GDM1 (cell line): ENCODE results near the gene PRELP.
"Not testable (repeated sequence)": the region's sequence is repeated elsewhere in the genome, so short reads cannot be mapped to it uniquely, and the experiment has no call there.

ENCODE experiments used
- DNase-seq: peaks from one replicate; lab custom pipeline; 2025; lab: John Stamatoyannopoulos, UW

Gene PRELP

DNA sequence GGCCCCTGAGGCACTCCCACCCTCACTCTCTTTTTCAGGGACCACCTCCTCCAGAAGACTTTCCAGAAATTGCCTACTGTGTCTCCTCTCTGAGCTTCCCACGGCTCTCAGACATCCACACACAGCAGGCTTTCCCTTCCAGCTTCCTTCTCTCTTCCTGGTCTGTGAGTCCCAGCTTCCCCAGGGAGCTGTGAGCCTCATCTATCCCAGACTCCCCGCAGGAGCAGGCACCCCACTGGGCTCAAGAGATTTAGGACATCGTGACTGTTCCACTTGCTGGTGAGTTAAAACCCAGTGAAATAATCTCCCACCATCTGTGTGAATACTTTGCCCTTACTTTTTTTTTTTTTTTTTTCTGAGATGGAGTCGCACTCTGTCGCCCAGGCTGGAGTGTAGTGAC is 22.0 kb upstream of the PRELP start:
- DNase-seq, result no peak

DNA sequence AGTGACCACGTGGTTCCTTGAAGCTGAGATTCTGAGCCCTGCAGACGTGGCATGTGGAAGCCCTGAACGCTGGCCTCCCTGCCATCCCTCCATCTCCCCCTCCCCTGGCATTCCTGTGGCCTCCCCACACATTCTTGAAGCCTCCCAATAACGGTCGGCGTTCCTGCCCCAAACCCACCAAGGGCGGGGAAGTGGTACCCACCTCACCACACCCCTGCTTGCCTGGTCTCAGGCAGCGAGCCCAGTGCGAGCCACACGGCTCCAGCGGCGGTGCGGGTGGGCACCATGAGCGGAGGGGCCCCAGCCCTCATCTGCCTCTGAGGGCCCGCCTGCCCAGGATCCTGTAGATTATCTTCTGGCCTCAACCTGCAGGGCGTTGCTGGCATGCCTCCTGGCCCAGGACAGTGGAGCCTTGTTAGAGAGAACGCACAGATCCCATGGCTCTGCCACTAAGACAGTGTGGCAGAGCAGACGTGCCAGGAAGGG is 20.6 kb upstream of the PRELP start:
- DNase-seq, result no peak

GRCh38 chr1:203455706-203456105 is 19.9 kb upstream of the PRELP start:
- no peak for DNase-seq

- DNase-seq, result no peak
Observed at GRCh38 chr1:203456577-203456976, 19.0 kb upstream of the PRELP start.

DNA sequence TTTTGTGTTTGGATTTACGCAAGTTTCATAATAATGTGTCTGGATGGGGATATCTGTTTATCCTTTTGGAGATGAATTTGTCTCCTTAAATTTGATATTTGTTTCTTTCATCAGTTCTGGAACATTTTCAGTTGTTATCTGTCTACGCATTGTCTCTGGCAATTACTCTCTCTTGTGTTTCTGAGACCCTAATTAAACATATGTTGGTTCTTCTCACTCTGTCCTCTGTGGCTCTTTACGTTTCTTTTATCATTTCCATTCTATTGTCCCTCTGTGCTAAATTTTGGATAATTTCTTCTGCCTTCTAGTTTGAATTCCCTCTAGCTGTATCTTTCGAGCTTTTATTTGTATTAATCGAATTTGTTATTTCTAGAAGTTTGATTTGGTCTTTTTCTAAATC is 17.5 kb upstream of the PRELP start:
- no peak for DNase-seq

DNA sequence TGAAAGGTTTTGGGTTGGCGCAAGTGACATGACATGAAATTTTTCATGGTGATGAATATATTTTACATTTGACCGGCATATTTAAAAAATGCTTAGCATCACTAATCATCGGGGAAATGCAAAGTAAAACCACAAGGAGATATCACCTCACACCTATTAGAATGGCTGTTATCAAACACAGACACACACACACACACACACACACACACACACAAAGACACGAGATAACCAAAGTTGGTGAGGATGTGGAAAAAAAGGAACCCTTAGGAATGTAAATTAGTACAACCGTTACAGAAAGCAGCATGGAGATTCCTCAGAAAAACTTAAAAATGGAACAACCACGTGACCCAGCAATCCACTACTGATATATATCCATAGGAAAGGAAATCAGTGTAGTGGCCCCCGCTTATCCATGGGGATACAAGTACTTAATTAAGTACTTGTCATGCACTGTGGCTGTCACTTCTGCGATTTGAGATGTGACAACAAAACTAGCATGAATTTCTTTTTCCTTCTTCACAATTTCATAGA is 15.9 kb upstream of the PRELP start:
- no peak for DNase-seq

DNA sequence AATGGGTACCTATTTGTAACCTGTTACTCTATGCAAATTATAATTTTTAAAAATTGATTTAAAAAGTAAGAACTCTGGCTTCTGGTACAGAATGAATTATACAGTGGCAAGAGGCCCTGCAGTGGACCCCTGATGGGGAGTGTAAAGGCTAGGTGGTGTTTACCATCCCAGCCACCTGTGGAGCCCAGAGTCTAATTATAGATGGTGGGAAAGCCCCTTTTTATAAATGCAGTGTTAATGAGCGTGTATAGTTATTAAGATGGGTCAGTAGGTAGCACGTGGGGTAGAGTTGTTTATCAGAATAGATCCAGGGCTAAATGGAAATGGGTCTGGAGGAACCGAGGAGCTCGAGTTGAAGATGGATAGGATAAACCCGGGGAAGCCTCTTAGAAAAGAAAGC is 13.9 kb upstream of the PRELP start:
- no peak for DNase-seq

DNA sequence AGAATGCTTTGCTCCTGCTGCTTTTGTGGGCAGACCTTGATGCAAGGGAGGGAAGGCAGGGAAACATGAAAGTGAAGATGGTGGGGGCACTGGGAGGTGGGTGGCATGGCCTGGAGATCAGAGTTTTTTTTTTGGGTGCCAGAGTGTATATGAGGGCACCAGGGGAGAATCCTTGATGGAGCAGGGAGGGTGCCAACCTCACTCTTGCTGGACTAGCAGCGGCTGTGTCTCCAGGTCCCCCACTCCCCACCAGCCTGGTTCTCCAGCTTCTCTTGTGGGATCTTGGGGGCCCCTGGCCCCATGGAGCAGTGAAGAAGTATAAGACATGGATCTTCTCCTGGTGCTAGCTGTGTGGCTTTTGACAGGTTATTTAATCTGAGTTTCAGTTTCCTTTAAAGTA is 13.5 kb upstream of the PRELP start:
- no peak for DNase-seq

- DNase-seq, result no peak
Observed at GRCh38 chr1:203462878-203463277, 12.7 kb upstream of the PRELP start.

GRCh38 chr1:203463469-203464062 is 12.0 kb upstream of the PRELP start:
- no peak for DNase-seq

GRCh38 chr1:203464226-203464625 is 11.4 kb upstream of the PRELP start:
- no peak for DNase-seq

GRCh38 chr1:203464743-203465142 is 10.9 kb upstream of the PRELP start:
- DNase-seq, result no peak

DNA sequence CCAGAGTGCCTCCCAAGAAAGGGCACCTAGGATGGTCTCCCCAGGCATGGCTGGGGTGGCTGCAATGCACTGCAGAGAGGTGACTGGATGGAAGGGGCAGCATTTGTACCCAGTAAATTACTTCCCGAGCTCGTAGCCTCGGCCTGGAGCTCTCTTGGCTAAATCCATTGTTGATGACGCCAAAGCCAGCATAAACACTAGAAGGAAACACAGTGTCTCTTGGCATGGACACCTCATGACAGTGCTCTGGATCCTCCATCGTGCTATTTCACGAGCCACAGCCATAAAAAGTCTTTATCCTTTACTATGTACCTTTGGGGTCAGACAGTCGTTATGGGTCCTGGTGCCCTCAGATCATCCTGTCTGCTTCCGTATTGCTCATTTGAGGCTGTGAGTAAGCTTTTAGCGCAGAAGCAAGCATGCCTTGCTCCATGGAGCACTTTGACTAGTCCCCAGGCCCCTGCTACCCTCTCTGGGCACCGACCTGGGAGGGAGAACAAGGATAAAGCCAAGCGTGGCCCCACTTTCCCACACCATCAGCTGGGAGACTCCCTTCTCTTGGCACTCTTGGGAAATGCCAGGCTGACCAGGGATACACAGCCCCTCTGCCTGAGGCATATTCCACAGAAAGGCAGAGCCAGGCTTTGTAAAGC is 10.3 kb upstream of the PRELP start:
- no peak for DNase-seq

GRCh38 chr1:203465948-203466347 is 9.7 kb upstream of the PRELP start:
- no peak for DNase-seq

DNA sequence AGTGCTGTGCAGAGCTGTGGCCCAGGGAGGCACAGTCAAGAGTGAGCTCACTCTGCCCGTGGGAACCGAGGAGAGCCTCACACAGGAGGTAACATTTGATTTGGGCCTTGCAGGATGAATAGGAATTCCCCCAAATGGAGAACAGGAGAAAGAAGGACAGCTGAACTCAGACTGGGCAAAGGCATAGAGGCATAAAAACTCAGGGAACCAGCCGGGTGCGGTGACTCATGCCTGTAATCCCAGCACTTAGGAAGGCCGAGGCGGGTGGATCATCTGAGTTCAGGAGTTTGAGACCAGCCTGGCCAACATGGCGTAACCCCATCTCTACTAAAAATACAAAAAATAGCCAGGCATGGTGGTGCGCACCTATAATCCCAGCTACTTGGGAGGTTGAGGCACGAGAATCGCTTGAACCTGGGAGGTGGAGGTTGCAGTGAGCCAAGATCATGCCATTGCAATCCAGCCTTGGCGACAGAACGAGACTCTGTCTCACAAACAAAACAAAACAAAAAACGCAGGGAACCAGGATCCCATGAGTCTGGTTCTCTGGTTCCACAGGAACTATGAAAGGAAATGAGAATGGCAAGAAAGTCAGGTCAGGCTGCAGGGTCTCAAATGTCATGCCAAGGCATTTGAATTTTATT is 8.6 kb upstream of the PRELP start:
- DNase-seq, result not testable (repeated sequence)

DNA sequence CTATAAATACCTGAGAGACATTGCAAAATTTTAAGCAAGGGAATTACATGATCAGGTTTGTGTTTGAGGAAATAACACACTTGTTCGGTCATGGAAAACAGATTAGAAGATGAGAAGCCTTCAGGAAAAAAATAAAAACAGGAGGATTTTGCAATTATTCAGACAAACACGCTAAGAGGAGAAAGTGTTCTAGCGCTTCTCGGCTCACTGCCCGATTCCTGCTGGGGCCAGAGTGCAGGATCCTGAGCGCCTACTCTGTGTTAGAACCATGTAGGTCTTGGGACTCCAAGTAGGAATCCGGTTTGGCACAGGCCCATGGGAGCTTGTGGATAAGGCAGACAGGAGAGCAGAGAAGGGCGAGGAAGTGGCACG is 8.1 kb upstream of the PRELP start:
- no peak for DNase-seq

DNA sequence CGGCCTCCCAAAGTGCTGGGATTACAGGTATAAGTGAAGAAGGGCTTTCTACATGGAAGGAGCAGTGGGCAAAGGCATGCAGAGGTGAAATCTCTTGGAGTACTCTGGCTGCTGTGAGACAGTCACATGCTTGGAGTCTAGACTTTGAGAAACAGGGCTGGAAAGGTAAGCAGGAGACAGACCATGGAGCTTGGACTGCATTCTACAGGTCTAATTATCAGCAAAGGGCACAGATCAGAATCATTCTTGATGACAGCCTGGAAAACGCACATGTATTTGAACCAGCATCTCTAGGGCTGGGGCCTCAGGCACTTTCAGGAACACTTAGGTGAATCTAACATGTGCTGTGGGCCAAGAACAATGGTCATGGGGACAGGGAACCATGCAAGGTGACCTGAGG is 7.3 kb upstream of the PRELP start:
- no peak for DNase-seq

DNA sequence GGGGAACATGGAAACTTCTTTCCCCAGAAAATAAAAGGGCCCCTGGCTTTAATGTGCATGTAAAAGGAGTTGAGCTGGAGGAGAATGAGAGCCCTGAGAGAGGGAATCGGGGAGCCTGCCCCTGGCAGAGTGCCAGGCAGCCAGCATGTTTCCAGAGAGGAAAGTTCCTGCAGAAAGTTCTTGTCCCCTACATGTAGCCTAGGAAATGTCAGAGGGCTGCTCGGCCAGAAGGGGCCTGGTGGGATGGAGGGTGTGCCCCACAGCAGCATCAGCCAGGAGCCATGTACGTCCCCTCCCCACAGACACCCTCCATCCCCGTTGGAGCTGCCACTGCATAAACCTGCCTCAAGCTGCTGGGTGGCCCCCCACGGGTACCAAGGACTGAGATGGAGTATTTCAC is 5.4 kb upstream of the PRELP start:
- DNase-seq, result no peak

DNA sequence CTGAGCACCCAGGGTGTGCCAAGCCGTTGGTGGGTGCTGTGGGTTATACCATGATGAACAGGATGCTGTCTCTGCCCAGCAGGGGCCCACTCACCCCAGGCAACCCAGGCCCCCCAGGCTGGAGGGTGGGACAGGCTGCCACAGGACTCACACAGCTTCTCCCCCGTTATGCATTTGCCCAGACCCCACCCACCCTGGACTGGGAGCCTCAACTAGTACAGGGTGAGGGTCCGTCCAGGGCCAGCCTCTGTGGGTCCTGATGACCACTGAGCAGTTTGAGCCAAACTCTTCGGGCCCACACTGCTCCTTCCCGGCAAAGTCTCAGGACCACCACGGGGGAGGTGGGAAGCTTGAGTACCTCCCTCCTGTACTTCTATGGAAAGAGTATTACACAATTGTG is 3.8 kb upstream of the PRELP start:
- no peak for DNase-seq

GRCh38 chr1:203473281-203473680 is 2.3 kb upstream of the PRELP start:
- no peak for DNase-seq

- no peak for DNase-seq
Observed at GRCh38 chr1:203473781-203474305, 1.8 kb upstream of the PRELP start.

- no peak for DNase-seq
Observed at GRCh38 chr1:203476216-203476814, 709 bp downstream of the PRELP start.

- DNase-seq, result no peak
Observed at GRCh38 chr1:203477748-203478147, 2.1 kb downstream of the PRELP start.
